HepG2 (cell line): ENCODE data around the gene SSBP1. TPM values are rescaled to one million over a fixed set of nuclear protein-coding genes. Genes with fewer than 3 reads are reported as not detected.

Source experiments
- BRD4 ChIP-seq: sonication (generic); formaldehyde crosslinking; IDR thresholded peaks from 2 replicates; pipeline ENCODE4 v1.4.0; 2020; ENCODE audit warnings: missing genetic modification reagents
- DMAP1 ChIP-seq: IDR thresholded peaks from 2 replicates; pipeline ENCODE4 v1.6.1; 2016
- ERF ChIP-seq: IDR thresholded peaks from 2 replicates; pipeline ENCODE4 v1.6.1; 2018; ENCODE audit warnings: missing biosample characterization, missing genetic modification reagents
- FOXO4 ChIP-seq: sonication (generic); formaldehyde crosslinking; conservative IDR thresholded peaks from 2 replicates; pipeline ENCODE4 v1.8.1; 2023; ENCODE audit warnings: missing genetic modification reagents
- GATAD2A ChIP-seq: IDR thresholded peaks from 2 replicates; pipeline ENCODE4 v1.6.1; 2016
- GLI4 ChIP-seq: sonication (generic); formaldehyde crosslinking; IDR thresholded peaks from 2 replicates; pipeline ENCODE4 v1.5.1; 2020; ENCODE audit warnings: missing genetic modification reagents, mild to moderate bottlenecking, moderate library complexity, borderline replicate concordance
- HIC2 ChIP-seq: sonication (generic); formaldehyde crosslinking; IDR thresholded peaks from 2 replicates; pipeline ENCODE4 v1.9.0; 2022; ENCODE audit warnings: low read depth, missing genetic modification reagents
- HOXA3 ChIP-seq: sonication (generic); formaldehyde crosslinking; IDR thresholded peaks from 2 replicates; pipeline ENCODE4 v1.5.0; 2020; ENCODE audit warnings: missing genetic modification reagents
- MED1 ChIP-seq: sonication (generic); formaldehyde crosslinking; IDR thresholded peaks from 2 replicates; pipeline ENCODE4 v1.4.0; 2020; ENCODE audit warnings: missing genetic modification reagents
- REST ChIP-seq, 2 experiments: IDR thresholded peaks; 2 replicates each; pipeline ENCODE4 v1.6.1; 2011 to 2012; ENCODE audit warnings: low read length in 2 of 2, borderline replicate concordance in 1 of 2, low read depth in 1 of 2, mild to moderate bottlenecking in 1 of 2, moderate library complexity in 1 of 2
- REXO4 ChIP-seq: sonication (generic); formaldehyde crosslinking; IDR thresholded peaks from 2 replicates; pipeline ENCODE4 v1.8.0; 2022; ENCODE audit warnings: missing genetic modification reagents, mild to moderate bottlenecking, borderline replicate concordance
- THAP11 ChIP-seq: IDR thresholded peaks from 2 replicates; pipeline ENCODE4 v1.6.1; 2016; ENCODE audit warnings: missing biosample characterization, missing genetic modification reagents
- ZBTB44 ChIP-seq: sonication (generic); formaldehyde crosslinking; IDR thresholded peaks from 2 replicates; pipeline ENCODE4 v1.4.0; 2020; ENCODE audit warnings: missing genetic modification reagents
- ZKSCAN1 ChIP-seq: fragments of 150-350 bp; IDR thresholded peaks from 2 replicates; pipeline ENCODE4 v1.6.1; 2014; ENCODE audit warnings: low read length
- ZNF18 ChIP-seq: sonication (generic); formaldehyde crosslinking; IDR thresholded peaks from 2 replicates; pipeline ENCODE4 v1.8.0; 2022; ENCODE audit warnings: mild to moderate bottlenecking, missing genetic modification reagents; ENCODE audit not compliant: insufficient replicate concordance
- ZNF30 ChIP-seq: sonication (generic); formaldehyde crosslinking; IDR thresholded peaks from 2 replicates; pipeline ENCODE4 v1.5.0; 2020; ENCODE audit warnings: mild to moderate bottlenecking, missing genetic modification reagents
- ZNF33B ChIP-seq: sonication (generic); formaldehyde crosslinking; IDR thresholded peaks from 2 replicates; pipeline ENCODE4 v1.5.1; 2020; ENCODE audit warnings: mild to moderate bottlenecking, missing genetic modification reagents
- ZNF570 ChIP-seq: sonication (generic); formaldehyde crosslinking; IDR thresholded peaks from 2 replicates; pipeline ENCODE4 v1.4.0; 2020; ENCODE audit warnings: mild to moderate bottlenecking, missing genetic modification reagents, borderline replicate concordance
- ZNF629 ChIP-seq: sonication (generic); formaldehyde crosslinking; conservative IDR thresholded peaks from 2 replicates; pipeline ENCODE4 v1.5.0; 2020; ENCODE audit warnings: missing genetic modification reagents
- ZNF879 ChIP-seq: sonication (generic); formaldehyde crosslinking; IDR thresholded peaks from 2 replicates; pipeline ENCODE4 v1.8.1; 2023; ENCODE audit warnings: missing genetic modification reagents
- ZSCAN21 ChIP-seq: sonication (generic); formaldehyde crosslinking; IDR thresholded peaks from 2 replicates; pipeline ENCODE4 v1.8.0; 2022; ENCODE audit warnings: mild to moderate bottlenecking, missing genetic modification reagents, moderate library complexity, borderline replicate concordance
- polyA plus RNA-seq, 8 experiments: library from polyadenylated mRNA; depleted of rRNA in 3 of 8; stranded (reverse) in 7 of 8; unstranded in 1 of 8; fragments of >200 nt; fragmentation: Illumina TruSeq in 4 of 8; extraction: Trizol in 4 of 8; gene quantifications; 2 replicates each; pipeline versions ENCODE4 v1.2.1 to v1.2.3, GENCODE V29; 2011 to 2016; ENCODE audit warnings: low read depth in 4 of 8, missing spikeins in 1 of 8, mixed read lengths in 1 of 8; ENCODE audit not compliant: insufficient read depth in 1 of 8
- total RNA-seq, 5 experiments: library from RNA; depleted of rRNA; stranded (reverse); fragments of >200 nt; fragmentation: Illumina TruSeq; extraction: Trizol; gene quantifications; 2 replicates each; pipeline ENCODE4 v1.2.3, GENCODE V29; 2016; ENCODE audit warnings: low read depth in 1 of 5

Gene SSBP1
- total and polyA plus RNA-seq, 2 of the 13 experiments (the other 11 are each of a cell fraction or from before 2014, with no cell fraction given): 64.4 to 254 TPM

- TF ChIP-seq ZBTB44 (no peak), ZNF570 (CRISPR knock-in tag) (no peak), ZKSCAN1 (no peak), REST (IDR thresholded peaks at IDR 0.05; ENCODE audit: borderline replicate concordance in 1 of 2, low read depth in 1 of 2, low read length in 2 of 2) (no peak; a peak in 1 of 4 replicates), GLI4 (CRISPR knock-in tag) (no peak), MED1 (CRISPR knock-in tag) (0 out of 2 replicates have a peak, but pooled peaks have one; percentile 19), REXO4 (CRISPR knock-in tag) (no peak), HOXA3 (CRISPR knock-in tag) (peak; percentile 49; the same call in 1 of the 2 replicates), ERF (CRISPR knock-in tag) (peak; percentile 63; the same call in 1 of the 2 replicates), ZNF30 (no peak), THAP11 (peak; percentile 61), FOXO4 (no peak), ZNF18 (CRISPR knock-in tag) (no peak), BRD4 (CRISPR knock-in tag) (no peak), ZNF629 (CRISPR knock-in tag) (no peak), GATAD2A (CRISPR knock-in tag) (peak; percentile 92), ZNF33B (CRISPR knock-in tag) (no peak), DMAP1 (no peak), ZSCAN21 (CRISPR knock-in tag) (no peak), HIC2 (CRISPR knock-in tag) (peak; percentile 92), ZNF879 (CRISPR knock-in tag) (no peak)
Measured at GRCh38 chr7:141695803-141696289, 42.3 kb upstream of the SSBP1 start (continued).
